Stimulated activated CD8-positive, alpha-beta memory T cell treated with anti-CD3 and anti-CD28 coated beads, Interleukin-15, amount 100 ng/mL, for 48 hours (primary cell): ENCODE measurements around the gene LMOD2.

Experiments used
- DNase-seq, 2 donors: peaks; one replicate each; pipeline ENCODE4 v3.0.0-alpha.2; 2020; ENCODE audit warnings: low read depth in 2 of 2

The LMOD2 gene

DNA sequence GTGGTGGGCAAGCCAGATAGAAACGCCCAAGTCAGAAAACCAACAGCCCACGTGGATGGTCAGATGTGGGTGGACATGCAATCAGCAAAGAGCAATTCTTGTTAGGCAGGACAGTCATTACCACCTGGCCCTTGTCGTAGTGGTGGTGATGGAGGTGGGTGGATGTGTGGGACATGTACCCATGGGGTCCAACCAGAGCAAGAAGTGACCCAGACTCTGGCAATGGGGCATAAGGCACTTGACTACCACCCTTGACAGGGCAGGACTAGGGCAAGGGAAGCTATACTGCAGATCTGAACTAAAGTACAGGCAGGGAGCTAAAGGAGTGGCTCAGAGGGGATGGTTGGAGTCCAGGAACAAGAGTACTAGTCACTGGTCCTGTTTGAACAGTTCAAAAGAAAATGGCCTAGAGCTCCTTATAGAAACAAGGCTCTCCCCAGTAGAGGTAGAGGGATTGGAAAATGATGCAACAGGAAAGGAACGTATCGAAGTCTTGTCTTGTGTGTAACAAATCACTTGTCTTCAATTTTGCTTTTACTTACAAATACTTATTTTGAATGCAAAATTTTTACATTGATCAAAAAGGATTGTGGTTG is 17.6 kb downstream of the LMOD2 start:
- DNase-seq, result no peak

DNA sequence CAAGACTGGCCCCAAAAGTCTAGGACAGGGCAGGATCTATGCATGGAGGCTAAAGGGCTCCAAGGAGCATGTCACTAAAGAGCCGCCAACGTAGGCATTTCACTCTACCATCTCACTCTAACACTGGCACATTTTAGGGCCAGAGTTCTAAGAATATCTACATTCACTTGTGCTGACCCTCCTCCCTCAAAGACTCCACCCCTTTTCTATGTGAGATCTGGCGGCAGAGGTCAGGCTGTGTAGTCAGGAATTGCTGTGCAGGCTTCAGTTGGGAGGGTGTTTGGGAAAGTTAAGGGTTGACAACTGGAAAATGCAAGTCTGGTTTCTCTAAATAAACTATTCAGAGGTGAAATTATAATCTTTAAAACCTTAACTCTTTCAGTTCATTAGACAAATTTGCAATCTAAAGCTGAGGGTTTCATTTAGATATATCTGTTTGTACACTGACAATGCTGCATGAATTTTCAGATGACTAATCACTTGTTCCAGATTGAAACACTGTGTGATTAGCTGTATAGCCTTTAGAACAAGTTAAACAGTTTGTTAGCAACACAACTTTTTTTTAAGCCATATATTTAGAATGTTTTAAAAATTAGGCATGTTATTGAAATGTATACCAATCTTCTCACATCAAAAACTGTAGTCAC is 18.2 kb downstream of the LMOD2 start:
- DNase-seq, result no peak

GRCh38 chr7:123674399-123675180 is 18.9 kb downstream of the LMOD2 start:
- no peak for DNase-seq

DNA sequence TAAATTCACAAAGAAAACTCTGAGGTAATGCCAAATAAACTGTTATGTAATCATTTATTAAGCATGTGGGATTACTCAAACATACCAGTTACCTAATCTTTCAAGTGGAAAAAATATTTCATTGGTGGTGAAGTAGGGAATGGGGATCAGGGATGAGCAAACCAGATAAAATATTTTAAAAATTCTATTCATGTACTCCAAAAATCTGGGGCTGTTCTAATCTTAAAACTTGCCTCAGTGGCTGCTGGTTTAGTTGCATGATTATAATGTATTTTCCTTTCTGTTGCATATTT is 19.5 kb downstream of the LMOD2 start:
- DNase-seq, result no peak

GRCh38 chr7:123677061-123677715 is 21.5 kb downstream of the LMOD2 start:
- DNase-seq, result no peak

DNA sequence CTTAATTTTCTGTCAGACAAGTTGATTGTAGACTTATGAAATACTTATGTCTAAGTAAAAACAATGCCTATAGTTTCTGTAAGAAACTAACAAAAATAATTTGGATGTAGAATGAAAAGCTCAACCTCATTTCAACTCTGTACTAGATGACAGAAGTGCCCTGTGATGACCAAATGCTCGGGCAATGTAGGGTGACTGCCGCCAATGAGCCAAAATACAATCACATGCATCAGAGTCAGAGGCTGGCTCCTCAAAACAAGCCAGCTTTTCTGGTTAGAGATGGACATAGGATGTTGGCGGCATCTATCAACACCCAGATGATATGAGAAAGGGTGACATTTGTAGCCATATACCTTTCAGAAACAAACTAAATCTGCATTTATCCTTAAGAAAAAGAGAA is 23.9 kb downstream of the LMOD2 start:
- DNase-seq, result no peak

DNA sequence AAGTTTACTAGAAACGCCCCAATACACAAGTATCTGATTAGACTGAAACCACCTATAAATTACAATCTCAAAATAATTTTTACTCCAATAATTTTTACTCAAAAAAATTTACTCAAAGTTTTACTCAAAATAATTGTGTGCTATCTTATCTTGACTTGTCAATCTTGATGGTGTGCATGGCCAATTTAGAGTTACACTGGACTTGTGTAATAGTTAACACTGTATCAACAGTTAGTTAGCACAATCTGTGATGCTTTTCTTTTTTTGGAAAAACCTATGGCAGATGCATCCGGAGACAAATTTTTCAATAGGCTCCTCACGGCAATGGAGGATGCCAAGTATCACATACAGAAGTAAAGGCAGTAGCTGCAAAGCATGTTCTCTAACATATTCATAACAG is 24.9 kb downstream of the LMOD2 start:
- DNase-seq, result no peak

GRCh38 chr7:123681561-123681960 is 25.9 kb downstream of the LMOD2 start:
- no peak for DNase-seq

DNA sequence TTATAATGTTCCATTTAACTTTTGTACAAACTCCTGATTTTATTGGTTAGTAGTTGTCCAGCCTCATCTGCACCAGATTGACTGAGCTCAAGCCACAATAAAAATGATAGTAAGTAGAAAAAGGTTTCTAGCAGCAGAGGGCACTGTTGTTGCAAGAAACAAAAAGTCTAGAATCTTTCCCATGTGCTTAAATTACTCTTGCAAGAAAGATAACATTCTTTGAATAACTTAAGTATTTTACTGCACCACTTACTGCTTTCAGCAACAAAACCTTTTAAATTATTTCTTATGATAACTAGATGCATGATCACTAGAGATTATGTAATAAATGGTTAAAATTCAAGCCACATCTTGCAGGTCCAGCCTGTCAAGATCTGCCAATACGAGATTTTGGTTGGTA is 27.0 kb downstream of the LMOD2 start:
- no peak for DNase-seq

DNA sequence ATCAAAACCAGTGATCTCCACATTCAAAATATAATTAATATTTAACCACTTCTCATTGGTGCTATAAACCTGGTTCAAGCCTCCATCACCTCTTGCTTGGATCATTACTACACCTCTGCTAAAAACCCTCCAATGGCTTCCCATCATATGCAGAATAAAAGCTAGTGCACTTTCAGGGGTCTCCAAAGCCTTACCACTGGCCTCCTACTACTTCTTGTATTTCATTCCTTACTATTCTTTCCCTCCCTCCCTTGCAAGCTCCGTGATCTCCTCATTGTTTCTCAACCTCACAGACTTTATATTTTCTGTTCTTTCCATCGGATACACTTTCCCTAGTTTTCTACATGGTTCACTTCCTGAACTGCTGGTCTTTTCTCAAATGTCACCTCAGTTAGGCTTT is 31.5 kb downstream of the LMOD2 start:
- DNase-seq, result no peak

DNA sequence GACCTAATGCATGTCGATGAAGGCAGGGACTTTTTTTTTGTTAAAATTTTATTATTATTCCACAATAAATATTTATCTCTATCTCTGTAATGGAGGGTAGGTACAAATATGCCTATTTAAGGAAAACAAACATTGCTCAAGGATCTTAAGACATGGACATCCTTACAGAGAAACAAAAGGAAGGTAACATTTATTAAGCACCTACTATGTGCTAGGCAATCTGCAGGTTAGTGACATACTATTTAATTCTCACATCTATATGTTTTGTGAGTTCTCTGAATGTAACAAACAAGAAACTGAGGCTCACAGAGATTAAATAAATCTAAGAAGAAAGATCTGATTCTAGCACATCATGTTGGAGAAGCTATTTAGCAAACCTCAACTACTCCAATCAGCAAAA is 32.1 kb downstream of the LMOD2 start:
- DNase-seq, result no peak

GRCh38 chr7:123689250-123689649 is 33.6 kb downstream of the LMOD2 start:
- no peak for DNase-seq

DNA sequence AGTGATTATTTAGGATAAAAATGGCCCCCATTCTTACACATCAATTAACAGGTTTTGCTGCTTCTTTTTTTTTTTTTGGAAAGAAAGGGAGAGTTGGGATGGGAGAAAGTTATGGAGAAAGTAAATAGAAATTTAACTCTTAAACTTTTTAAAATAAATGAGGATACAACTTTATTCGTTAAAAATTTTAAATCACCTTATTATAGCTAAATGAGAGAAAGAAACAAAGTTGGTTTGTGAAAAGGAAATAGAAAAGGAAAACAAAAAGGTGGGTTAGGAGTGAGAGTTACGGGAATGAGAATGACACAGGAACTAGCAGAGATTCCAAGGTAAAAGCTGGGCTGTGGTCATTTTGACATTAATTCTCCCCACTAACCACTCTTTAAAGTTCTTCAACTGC is 34.9 kb downstream of the LMOD2 start:
- no peak for DNase-seq

GRCh38 chr7:123692471-123692877 is 36.8 kb downstream of the LMOD2 start:
- DNase-seq, result no peak

DNA sequence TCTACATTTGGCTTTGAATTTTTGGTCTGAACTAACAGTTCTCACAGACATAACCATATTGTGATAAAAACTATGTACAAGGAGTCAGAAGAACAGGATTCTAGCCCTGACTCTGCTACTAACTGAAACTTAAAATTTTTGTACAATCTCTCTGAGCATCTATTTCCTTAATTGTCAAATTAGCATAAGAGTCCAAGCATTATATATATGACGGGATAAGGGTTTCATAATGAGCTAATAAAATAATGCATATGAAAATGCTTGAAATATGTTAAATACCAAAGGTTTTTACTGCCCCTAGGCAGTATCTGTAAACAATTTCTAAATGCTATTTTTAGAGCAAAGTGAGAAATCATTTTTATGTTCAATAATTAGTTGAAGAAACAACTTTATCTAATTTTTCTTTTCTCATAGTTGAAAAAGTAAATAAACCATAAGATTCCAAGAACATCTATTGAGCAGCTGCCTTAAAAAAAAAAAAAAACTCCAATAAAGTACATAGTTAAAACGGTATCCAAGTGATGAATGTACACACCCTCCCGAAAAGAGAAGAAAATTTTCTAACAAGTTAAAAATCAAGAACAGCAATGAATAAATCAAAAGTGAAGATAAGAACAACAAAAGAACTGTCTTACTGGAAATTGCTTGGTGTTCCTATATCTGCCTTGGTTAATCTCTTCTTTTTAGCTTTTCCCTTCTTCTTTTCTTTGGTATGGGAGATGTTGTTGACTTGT is 40.4 kb downstream of the LMOD2 start:
- no peak for DNase-seq

- DNase-seq, result no peak
Measured at GRCh38 chr7:123705211-123705901, 49.7 kb downstream of the LMOD2 start.

- no peak for DNase-seq
Measured at GRCh38 chr7:123709525-123709924, 53.9 kb downstream of the LMOD2 start.

DNA sequence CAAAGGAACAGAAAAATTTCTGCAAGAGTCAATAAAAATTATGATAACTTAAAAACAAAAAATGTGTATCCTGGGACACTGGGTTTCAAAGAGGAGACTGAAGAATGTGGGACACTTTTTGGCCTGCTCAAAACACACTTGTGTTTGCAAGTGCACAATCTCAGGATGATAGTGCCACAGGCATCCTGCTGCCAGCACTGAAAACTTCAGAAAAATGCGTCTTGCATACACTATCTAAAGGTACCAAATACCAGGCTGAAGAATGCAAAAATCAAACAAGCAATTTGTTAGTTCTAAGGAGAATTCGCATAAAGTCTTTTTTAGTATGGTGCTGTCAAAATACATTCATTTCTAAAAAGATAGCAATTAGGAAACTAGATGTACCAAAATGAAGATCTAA is 55.0 kb downstream of the LMOD2 start:
- no peak for DNase-seq

DNA sequence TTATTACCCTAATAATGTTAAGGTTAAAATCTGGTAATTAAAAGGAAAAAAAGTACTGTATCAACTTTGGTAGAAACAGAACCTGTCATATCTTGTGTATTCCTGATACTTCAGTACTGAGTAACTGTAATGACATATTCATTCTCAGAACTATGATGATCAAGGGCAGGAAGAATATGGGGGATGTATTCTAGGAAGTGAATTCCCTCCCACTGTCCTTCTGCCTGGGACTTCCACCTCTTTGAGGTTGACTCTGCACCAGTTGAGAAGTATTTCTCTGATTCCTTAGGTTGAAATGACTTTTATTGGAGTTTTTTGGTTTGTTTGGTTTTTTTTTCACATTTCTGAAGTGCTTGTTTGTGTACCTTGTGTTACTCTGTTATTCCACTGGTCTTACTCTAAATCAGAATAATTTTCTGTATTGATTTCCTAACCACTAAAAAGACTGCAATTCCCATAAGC is 56.2 kb downstream of the LMOD2 start:
- DNase-seq, result no peak

- DNase-seq, result no peak
Measured at GRCh38 chr7:123712619-123713018, 57.0 kb downstream of the LMOD2 start.
